Measurements from ENCODE around the gene SLC4A3. TPM values are rescaled to one million over a fixed set of nuclear protein-coding genes. Genes with fewer than 3 reads are reported as not detected.

The SLC4A3 gene
- polyA plus RNA-seq, 1 experiment = 12.1 TPM

- H3K27me3 ChIP-seq (ENCODE audit: control insufficient read depth, insufficient read depth, low read length) = 0 out of 2 replicates have a peak, but pooled peaks cover 2% of the 10 kb centered on the region
- H3K36me3 ChIP-seq (ENCODE audit: control insufficient read depth, insufficient read depth, low read length) = peaks cover 12% of the 10 kb centered on the region
- ChIA-PET POLR2A (no interaction called here), CTCF (interaction anchor here (0.9 to 1.1 kb wide), 2 partner anchors 17 to 70 kb away, joined by 3 to 4 read pairs; no protein-coding TSS in a partner anchor)
- DNase-seq (ENCODE audit: low read depth) = no peak
- TF ChIP-seq CTCF (IDR thresholded peaks at IDR 0.05; ENCODE audit: insufficient read depth, low read depth, low read length) = no peak
- no peak overlapping the region for H3K4me3 ChIP-seq (ENCODE audit: low read depth, low read length)
These were observed 8.7 kb upstream of the SLC4A3 start for GRCh38 chr2:219618733-219619122.

- TF ChIP-seq CTCF (IDR thresholded peaks at IDR 0.05; ENCODE audit: insufficient read depth, low read depth, low read length) = no peak
- DNase-seq (ENCODE audit: low read depth) = no peak
- ChIA-PET CTCF (interaction anchor here (0.9 to 2.0 kb wide), 6 partner anchors 8 to 71 kb away, joined by 3 to 5 read pairs (median 4); partner anchors contain the start of gene OBSL1), POLR2A (no interaction called here)
- Histone ChIP-seq H3K36me3 (ENCODE audit: control insufficient read depth, insufficient read depth, low read length) (peaks cover 12% of the 10 kb centered on the region), H3K27me3 (ENCODE audit: control insufficient read depth, insufficient read depth, low read length) (peaks cover 3% of the 10 kb centered on the region; the same call in 1 of the 2 replicates), H3K4me3 (ENCODE audit: low read depth, low read length) (no peak overlapping the region)
These were observed 8.2 kb upstream of the SLC4A3 start for GRCh38 chr2:219619235-219619634.

- CTCF ChIA-PET = interaction anchor here (0.5 to 2.0 kb wide), 6 partner anchors 21 to 69 kb away, joined by 3 to 5 read pairs (median 4); no protein-coding TSS in a partner anchor
- POLR2A ChIA-PET = no interaction called here
- no peak for TF ChIP-seq CTCF (IDR thresholded peaks at IDR 0.05; ENCODE audit: insufficient read depth, low read depth, low read length)
- DNase-seq (ENCODE audit: low read depth) = no peak
- Histone ChIP-seq H3K36me3 (ENCODE audit: control insufficient read depth, insufficient read depth, low read length) (peaks cover 4% of the 10 kb centered on the region), H3K27me3 (ENCODE audit: control insufficient read depth, insufficient read depth, low read length) (peaks cover 3% of the 10 kb centered on the region; the same call in 1 of the 2 replicates), H3K4me3 (ENCODE audit: low read depth, low read length) (no peak overlapping the region)
These were observed 6.9 kb upstream of the SLC4A3 start for GRCh38 chr2:219620546-219620945.

- no peak for DNase-seq (ENCODE audit: low read depth)
- Histone ChIP-seq H3K36me3 (ENCODE audit: control insufficient read depth, insufficient read depth, low read length) (no peaks in the 10 kb centered on the region), H3K27me3 (ENCODE audit: control insufficient read depth, insufficient read depth, low read length) (peaks cover 3% of the 10 kb centered on the region; the same call in 1 of the 2 replicates), H3K4me3 (ENCODE audit: low read depth, low read length) (no peak overlapping the region)
- POLR2A ChIA-PET = interaction anchor here (0.6 kb wide), 1 partner anchor 24 kb away, joined by 4 read pairs; no protein-coding TSS in a partner anchor
- CTCF ChIA-PET = interaction anchor here (1.5 to 2.2 kb wide), 3 partner anchors 21 to 80 kb away, joined by 3 to 5 read pairs (median 4); partner anchors contain the start of gene STK11IP
- TF ChIP-seq CTCF (IDR thresholded peaks at IDR 0.05; ENCODE audit: insufficient read depth, low read depth, low read length) = no peak
These were observed 5.5 kb upstream of the SLC4A3 start for GRCh38 chr2:219621935-219622334.

GRCh38 chr2:219622472-219622871 lies 5.0 kb upstream of the SLC4A3 start:
- POLR2A ChIA-PET = interaction anchor here (0.6 kb wide), 1 partner anchor 24 kb away, joined by 4 read pairs; no protein-coding TSS in a partner anchor
- no peak for DNase-seq (ENCODE audit: low read depth)
- no peak for TF ChIP-seq CTCF (IDR thresholded peaks at IDR 0.05; ENCODE audit: insufficient read depth, low read depth, low read length)
- Histone ChIP-seq H3K4me3 (ENCODE audit: low read depth, low read length) (no peak overlapping the region), H3K36me3 (ENCODE audit: control insufficient read depth, insufficient read depth, low read length) (no peaks in the 10 kb centered on the region), H3K27me3 (ENCODE audit: control insufficient read depth, insufficient read depth, low read length) (peaks cover 3% of the 10 kb centered on the region; the same call in 1 of the 2 replicates)
- CTCF ChIA-PET = interaction anchor here (1.1 to 2.2 kb wide), 4 partner anchors 21 to 80 kb away, joined by 3 to 5 read pairs (median 4); partner anchors contain the start of gene STK11IP

All from BJ (cell line).